MCF 10A (cell line): ENCODE measurements around the gene RILP. TPM values are rescaled to one million over a fixed set of nuclear protein-coding genes. Genes with fewer than 3 reads are reported as not detected.

ENCODE experiments used
- BruUV-seq: library from RNA; stranded (reverse); fragments of 400-500 nt; replicated peaks from 2 replicates; lab custom pipeline; 2021; lab: Mats Ljungman, UMichigan
- CTCF ChIA-PET: fragments of 300-600 bp; sonication (Branson Sonifier 250); formaldehyde crosslinking; extraction: SDS; loops from one replicate; lab custom pipeline; 2021; ENCODE audit warnings: antibody characterized with exemption, inconsistent platforms; lab: Yijun Ruan, JAX
- POLR2A ChIA-PET: fragments of 300-600, 350-650 bp; sonication (Branson Sonifier 250); formaldehyde crosslinking; extraction: SDS; loops from one replicate; lab custom pipeline; 2020; ENCODE audit warnings: antibody characterized with exemption, inconsistent platforms; lab: Yijun Ruan, JAX
- DNase-seq: peaks from one replicate; pipeline ENCODE4 v3.0.0-alpha.2; 2018; ENCODE audit not compliant: unreplicated experiment
- H3K27ac Mint-ChIP-seq: one replicate; pipeline ENCODE4 v1.8.0; 2022; ENCODE audit warnings: mild to moderate bottlenecking, low read depth, mixed read lengths; ENCODE audit not compliant: unreplicated experiment
- H3K27me3 Mint-ChIP-seq: one replicate; pipeline ENCODE4 v1.8.0; 2022; ENCODE audit warnings: mixed read lengths; ENCODE audit not compliant: insufficient read depth, unreplicated experiment
- H3K36me3 Mint-ChIP-seq: one replicate; pipeline ENCODE4 v1.8.0; 2022; ENCODE audit warnings: mild to moderate bottlenecking, moderate library complexity, mixed read lengths; ENCODE audit not compliant: insufficient read depth, unreplicated experiment
- H3K4me1 Mint-ChIP-seq: one replicate; pipeline ENCODE4 v1.8.0; 2022; ENCODE audit warnings: mixed read lengths; ENCODE audit not compliant: insufficient read depth, unreplicated experiment
- H3K4me3 Mint-ChIP-seq: one replicate; pipeline ENCODE4 v1.8.0; 2022; ENCODE audit warnings: mild to moderate bottlenecking, moderate library complexity, mixed read lengths; ENCODE audit not compliant: unreplicated experiment
- H3K9me3 Mint-ChIP-seq: one replicate; pipeline ENCODE4 v1.8.0; 2022; ENCODE audit warnings: mixed read lengths; ENCODE audit not compliant: unreplicated experiment
- intact Hi-C: fragments of 100-400 bp; cut with micrococcal nuclease; formaldehyde crosslinking; loops from 2 replicates; pipeline ENCODE4 v1.14.1; 2022
- total RNA-seq: library from RNA; stranded (reverse); gene quantifications from 2 replicates; pipeline ENCODE4 v1.2.3, GENCODE V29; 2022
- TF ChIP-seq, protein P1 (sequence below): fragments of 200-600 bp; IDR thresholded peaks from one replicate; pipeline ENCODE4 v1.8.0; 2022; ENCODE audit warnings: antibody characterized with exemption, mild to moderate bottlenecking; ENCODE audit not compliant: unreplicated experiment

RILP gene
- total RNA-seq, 1 experiment from 2014 or later = 2.6 TPM

GRCh38 chr17:1608676-1609075 lies 41.0 kb downstream of the RILP start:
- no TSS peak for BruUV-seq
- H3K4me3 Mint-ChIP-seq = no peak overlapping the region
- intact Hi-C loops = no loop called here
- DNase-seq = no peak
- H3K9me3 Mint-ChIP-seq = no peaks in the 10 kb centered on the region
- no peak overlapping the region for H3K27ac Mint-ChIP-seq
- no peaks in the 10 kb centered on the region for H3K4me1 Mint-ChIP-seq
- CTCF ChIA-PET = interaction anchor here (0.6 kb wide), 1 partner anchor 451 kb away, joined by 3 read pairs; no protein-coding TSS in a partner anchor
- H3K27me3 Mint-ChIP-seq = no peaks in the 10 kb centered on the region
- TF ChIP-seq, protein P1, sequence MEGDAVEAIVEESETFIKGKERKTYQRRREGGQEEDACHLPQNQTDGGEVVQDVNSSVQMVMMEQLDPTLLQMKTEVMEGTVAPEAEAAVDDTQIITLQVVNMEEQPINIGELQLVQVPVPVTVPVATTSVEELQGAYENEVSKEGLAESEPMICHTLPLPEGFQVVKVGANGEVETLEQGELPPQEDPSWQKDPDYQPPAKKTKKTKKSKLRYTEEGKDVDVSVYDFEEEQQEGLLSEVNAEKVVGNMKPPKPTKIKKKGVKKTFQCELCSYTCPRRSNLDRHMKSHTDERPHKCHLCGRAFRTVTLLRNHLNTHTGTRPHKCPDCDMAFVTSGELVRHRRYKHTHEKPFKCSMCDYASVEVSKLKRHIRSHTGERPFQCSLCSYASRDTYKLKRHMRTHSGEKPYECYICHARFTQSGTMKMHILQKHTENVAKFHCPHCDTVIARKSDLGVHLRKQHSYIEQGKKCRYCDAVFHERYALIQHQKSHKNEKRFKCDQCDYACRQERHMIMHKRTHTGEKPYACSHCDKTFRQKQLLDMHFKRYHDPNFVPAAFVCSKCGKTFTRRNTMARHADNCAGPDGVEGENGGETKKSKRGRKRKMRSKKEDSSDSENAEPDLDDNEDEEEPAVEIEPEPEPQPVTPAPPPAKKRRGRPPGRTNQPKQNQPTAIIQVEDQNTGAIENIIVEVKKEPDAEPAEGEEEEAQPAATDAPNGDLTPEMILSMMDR = no peak
- no peaks in the 10 kb centered on the region for H3K36me3 Mint-ChIP-seq
- POLR2A ChIA-PET = interaction anchor here (0.8 to 1.0 kb wide), 2 partner anchors 10 to 18 kb away, joined by 3 read pairs; no protein-coding TSS in a partner anchor

DNA sequence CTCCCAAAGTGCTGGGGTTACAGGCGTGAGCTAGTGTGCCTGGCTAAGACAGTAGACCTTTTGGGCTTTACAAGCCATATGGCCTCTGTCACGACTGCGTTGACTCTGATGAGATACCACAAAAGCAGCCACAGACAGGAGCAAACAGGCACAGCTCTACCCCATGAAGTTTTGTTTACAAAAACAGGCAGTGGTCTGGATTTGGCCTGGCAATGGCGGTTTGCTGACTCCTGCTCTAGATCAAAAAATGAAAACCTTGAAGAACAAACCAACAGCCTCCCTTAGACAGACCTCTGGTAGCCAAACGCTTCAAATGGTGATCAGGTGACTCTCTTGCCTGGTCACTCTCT lies 41.7 kb downstream of the RILP start:
- ChIA-PET CTCF (interaction anchor here (0.6 kb wide), 2 partner anchors 32 to 95 kb away, joined by 3 read pairs; no protein-coding TSS in a partner anchor), POLR2A (interaction anchor here (0.6 kb wide), 1 partner anchor 151 kb away, joined by 3 read pairs; no protein-coding TSS in a partner anchor)
- no TSS peak for BruUV-seq
- no peaks in the 10 kb centered on the region for H3K36me3 Mint-ChIP-seq
- H3K9me3 Mint-ChIP-seq = no peaks in the 10 kb centered on the region
- no peak for DNase-seq
- TF ChIP-seq, protein P1 = no peak
- no peaks in the 10 kb centered on the region for H3K27me3 Mint-ChIP-seq
- H3K4me3 Mint-ChIP-seq = no peak overlapping the region
- no peaks in the 10 kb centered on the region for H3K4me1 Mint-ChIP-seq
- no peak overlapping the region for H3K27ac Mint-ChIP-seq
- intact Hi-C loops = no loop called here

DNA sequence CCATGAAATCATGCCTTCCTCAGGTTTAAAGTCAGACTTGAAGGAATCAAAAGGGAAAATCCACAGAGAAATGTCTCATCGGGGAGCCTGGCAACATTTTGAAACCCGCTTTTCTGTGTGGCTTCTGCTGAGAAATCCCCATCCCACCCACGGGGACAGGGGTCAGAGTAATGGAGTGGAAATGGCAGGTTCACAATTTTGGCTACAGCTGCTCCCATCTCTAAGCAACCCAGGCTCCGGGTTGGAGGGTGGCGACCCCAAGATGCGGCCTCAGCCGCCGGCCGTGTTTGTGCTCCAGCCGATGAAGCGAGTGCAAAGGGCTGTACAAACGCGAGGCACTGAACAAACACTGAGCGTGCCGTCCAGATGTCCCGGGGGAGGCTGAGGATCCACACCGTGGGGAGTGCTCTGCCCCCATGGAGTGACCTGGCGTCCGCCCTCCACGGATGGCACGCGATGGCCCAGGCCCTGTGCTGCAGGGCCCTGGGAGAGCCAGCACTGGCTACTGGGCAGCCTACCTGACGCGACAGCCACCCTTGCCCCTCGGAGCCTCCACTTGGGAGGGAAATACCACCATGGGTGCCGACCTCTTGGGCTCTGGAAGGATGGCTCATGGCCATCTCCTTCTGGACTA lies 43.2 kb downstream of the RILP start:
- H3K36me3 Mint-ChIP-seq = no peaks in the 10 kb centered on the region
- no peak for DNase-seq
- POLR2A ChIA-PET = no interaction called here
- H3K4me1 Mint-ChIP-seq = no peaks in the 10 kb centered on the region
- TF ChIP-seq, protein P1 = no peak
- no peaks in the 10 kb centered on the region for H3K9me3 Mint-ChIP-seq
- no peak overlapping the region for H3K4me3 Mint-ChIP-seq
- H3K27me3 Mint-ChIP-seq = no peaks in the 10 kb centered on the region
- no TSS peak for BruUV-seq
- intact Hi-C loops = no loop called here
- H3K27ac Mint-ChIP-seq = no peak overlapping the region
- CTCF ChIA-PET = interaction anchor here (1.0 to 1.1 kb wide), 2 partner anchors 11 to 45 kb away, joined by 3 to 4 read pairs; no protein-coding TSS in a partner anchor

DNA sequence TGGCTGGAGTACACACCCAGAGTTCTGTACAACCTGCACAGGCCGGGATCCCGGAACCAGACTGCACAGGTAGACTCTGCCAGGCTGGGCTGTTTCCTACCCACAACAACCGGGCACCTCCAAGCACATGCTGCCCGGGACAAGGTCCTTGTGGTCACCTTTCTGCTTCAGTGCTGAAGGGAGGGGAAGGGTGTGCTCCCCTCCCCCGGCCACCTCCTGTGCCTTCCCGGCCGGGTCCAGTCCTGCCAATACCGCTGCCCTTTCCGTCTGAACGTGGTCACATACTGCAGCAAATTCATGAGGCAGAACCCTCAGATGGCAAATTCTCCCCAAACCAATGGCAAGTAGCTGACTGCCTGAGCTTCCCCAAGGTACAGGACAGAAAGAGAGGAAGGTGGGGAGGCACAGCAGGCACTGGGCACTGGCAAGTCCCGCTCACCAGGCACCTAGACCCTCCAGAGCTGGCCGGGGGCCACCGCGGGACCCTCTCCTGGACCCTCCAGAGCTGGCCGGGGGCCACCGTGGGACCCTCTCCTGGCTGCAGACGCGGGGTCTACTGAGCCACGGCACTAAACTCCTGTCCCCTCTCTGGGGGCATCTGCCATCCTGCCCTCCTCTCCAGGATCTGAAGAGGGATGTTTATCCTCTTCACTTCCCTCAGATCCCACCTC lies 43.9 kb downstream of the RILP start:
- no TSS peak for BruUV-seq
- ChIA-PET CTCF (interaction anchor here (0.7 kb wide), 1 partner anchor 25 kb away, joined by 3 read pairs; no protein-coding TSS in a partner anchor), POLR2A (no interaction called here)
- intact Hi-C loops = no loop called here
- Mint-ChIP-seq H3K27ac (no peak overlapping the region), H3K4me1 (no peaks in the 10 kb centered on the region), H3K4me3 (no peak overlapping the region), H3K9me3 (no peaks in the 10 kb centered on the region), H3K36me3 (no peaks in the 10 kb centered on the region), H3K27me3 (no peaks in the 10 kb centered on the region)
- TF ChIP-seq, protein P1 = no peak
- DNase-seq = no peak
